ENCODE measurements around the gene RAP1A.

DNA sequence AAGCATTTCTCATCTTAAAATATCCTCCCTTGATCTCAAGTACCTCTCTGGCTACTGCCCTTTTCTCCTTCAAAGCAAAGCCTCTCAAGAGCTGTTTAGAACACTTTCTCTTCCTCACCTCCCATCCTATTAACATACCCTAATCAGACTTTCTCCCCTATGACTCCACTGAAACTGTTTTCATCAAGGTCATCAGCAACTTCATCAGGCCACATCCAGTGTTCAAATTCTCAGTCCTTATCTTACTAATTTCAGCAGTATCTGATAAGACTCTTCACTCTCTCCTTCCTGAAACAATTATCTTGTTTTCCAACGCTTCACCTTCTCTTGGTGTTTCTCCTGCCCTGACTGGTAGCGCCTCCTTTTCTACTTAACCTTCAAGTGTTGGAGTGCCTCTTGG, 1.5 kb upstream of the RAP1A start:
- TF ChIP-seq, protein P1, sequence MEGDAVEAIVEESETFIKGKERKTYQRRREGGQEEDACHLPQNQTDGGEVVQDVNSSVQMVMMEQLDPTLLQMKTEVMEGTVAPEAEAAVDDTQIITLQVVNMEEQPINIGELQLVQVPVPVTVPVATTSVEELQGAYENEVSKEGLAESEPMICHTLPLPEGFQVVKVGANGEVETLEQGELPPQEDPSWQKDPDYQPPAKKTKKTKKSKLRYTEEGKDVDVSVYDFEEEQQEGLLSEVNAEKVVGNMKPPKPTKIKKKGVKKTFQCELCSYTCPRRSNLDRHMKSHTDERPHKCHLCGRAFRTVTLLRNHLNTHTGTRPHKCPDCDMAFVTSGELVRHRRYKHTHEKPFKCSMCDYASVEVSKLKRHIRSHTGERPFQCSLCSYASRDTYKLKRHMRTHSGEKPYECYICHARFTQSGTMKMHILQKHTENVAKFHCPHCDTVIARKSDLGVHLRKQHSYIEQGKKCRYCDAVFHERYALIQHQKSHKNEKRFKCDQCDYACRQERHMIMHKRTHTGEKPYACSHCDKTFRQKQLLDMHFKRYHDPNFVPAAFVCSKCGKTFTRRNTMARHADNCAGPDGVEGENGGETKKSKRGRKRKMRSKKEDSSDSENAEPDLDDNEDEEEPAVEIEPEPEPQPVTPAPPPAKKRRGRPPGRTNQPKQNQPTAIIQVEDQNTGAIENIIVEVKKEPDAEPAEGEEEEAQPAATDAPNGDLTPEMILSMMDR (IDR thresholded peaks at IDR 0.05; ENCODE audit: low read length), result no peak
- TF ChIP-seq EZH2 (IDR thresholded peaks at IDR 0.05; ENCODE audit: borderline replicate concordance, low read length), result no peak

Data from OCI-LY1 (cell line).